Left lung (tissue), 10 donors: Measurements from ENCODE around the gene DEPDC4. TPM values are rescaled to one million over a fixed set of nuclear protein-coding genes. Genes with fewer than 3 reads are reported as not detected.
"Not testable (repeated sequence)": the region's sequence is repeated elsewhere in the genome, so short reads cannot be mapped to it uniquely, and the experiment has no call there.

Experiments
- ATAC-seq: fragments of 200-7000 bp; cut with Tn5 transposase; one replicate; pipeline ENCODE4 v1.9.1; 2020; ENCODE audit warnings: moderate library complexity
- DNase-seq, 4 donors: peaks; one replicate each; pipeline ENCODE4 v3.0.0-alpha.2; 2013 to 2020
- H3K27ac ChIP-seq, 2 donors: fragments of 200-600 bp; sonication (generic) in 1 of 2; one replicate each; pipeline versions ENCODE4 v1.5.0 to v1.8.0; 2020 to 2021
- H3K27me3 ChIP-seq, 2 donors: fragments of 200-600 bp; sonication (generic) in 1 of 2; one replicate each; pipeline versions ENCODE4 v1.5.0 to v1.8.0; 2020 to 2021
- H3K36me3 ChIP-seq, 2 donors: fragments of 200-600 bp; sonication (generic) in 1 of 2; one replicate each; pipeline versions ENCODE4 v1.5.0 to v1.8.0; 2020 to 2021
- H3K4me1 ChIP-seq, 2 donors: fragments of 200-600 bp; one replicate each; pipeline ENCODE4 v1.8.0; 2021
- H3K4me3 ChIP-seq, 2 donors: fragments of 200-600 bp; sonication (generic) in 1 of 2; one replicate each; pipeline versions ENCODE4 v1.5.0 to v1.8.0; 2020 to 2021; ENCODE audit warnings: mild to moderate bottlenecking in 1 of 2
- H3K9me3 ChIP-seq, 2 donors: fragments of 200-600 bp; sonication (generic) in 1 of 2; one replicate each; pipeline versions ENCODE4 v1.5.0 to v1.8.0; 2020 to 2021
- intact Hi-C, 2 donors: fragments of 100-400 bp; cut with DNase I; formaldehyde crosslinking; loops; one replicate each; pipeline versions ENCODE4 v1.11.2 to v1.14.2; 2022
- polyA plus RNA-seq, 6 donors: library from polyadenylated mRNA; unstranded; fragments of 120-200 nt; gene quantifications; one replicate each; pipeline ENCODE4 v1.2.1, GENCODE V29; 2013; ENCODE audit not compliant: insufficient read length in 6 of 6
- total RNA-seq, 2 donors: library from RNA; stranded (reverse); fragmentation: NEBNext Ultra II Directional; extraction: Animal tissue kit (Norgen Biotek cat#: 25700); gene quantifications; one replicate each; pipeline ENCODE4 v1.2.1, GENCODE V29; 2021
- TF ChIP-seq, protein P1 (sequence below), 2 donors: fragments of 200-600 bp; sonication (generic) in 1 of 2; IDR thresholded peaks; one replicate each; pipeline versions ENCODE4 v1.5.0 to v1.8.0; 2021; ENCODE audit warnings: antibody characterized with exemption in 2 of 2
- donor health status: DM: no; HTN: yes; CAD: no.
- donor health status: DM: no; HTN: no; CAD: no.

The DEPDC4 gene
- total and polyA plus RNA-seq, 8 donors: 1.7 to 9.8 (median 6.8) TPM

DNA sequence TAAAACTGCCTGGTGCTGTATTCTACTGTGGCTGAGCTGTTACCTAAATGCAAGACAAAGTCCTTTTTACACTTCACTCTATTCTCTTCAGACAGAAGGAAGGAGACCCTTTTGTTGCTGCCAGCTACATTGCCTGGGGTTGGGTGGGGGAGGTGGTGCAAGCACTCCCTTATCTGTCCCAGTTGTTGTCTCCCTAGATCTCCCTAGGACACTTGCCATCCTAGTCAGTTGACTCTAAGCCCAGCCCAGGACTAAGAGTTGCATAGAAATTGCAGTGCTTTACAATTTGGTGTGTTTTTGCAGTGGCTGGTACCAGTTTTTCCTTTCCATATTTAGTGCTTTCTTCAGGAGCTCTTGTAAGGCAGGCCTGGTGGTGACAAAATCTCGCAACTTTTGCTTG, 35.2 kb upstream of the DEPDC4 start:
- Histone ChIP-seq H3K4me3 (no peak overlapping the region), H3K4me1 (no peaks in the 10 kb centered on the region), H3K27me3 (no peaks in the 10 kb centered on the region), H3K36me3 (peaks cover 0 to 75% of the 10 kb centered on the region in 2 donors), H3K27ac (no peak overlapping the region), H3K9me3 (no peaks in the 10 kb centered on the region)
- intact Hi-C loops: no loop called here
- DNase-seq: no peak
- ATAC-seq: no peak
- TF ChIP-seq, protein P1, sequence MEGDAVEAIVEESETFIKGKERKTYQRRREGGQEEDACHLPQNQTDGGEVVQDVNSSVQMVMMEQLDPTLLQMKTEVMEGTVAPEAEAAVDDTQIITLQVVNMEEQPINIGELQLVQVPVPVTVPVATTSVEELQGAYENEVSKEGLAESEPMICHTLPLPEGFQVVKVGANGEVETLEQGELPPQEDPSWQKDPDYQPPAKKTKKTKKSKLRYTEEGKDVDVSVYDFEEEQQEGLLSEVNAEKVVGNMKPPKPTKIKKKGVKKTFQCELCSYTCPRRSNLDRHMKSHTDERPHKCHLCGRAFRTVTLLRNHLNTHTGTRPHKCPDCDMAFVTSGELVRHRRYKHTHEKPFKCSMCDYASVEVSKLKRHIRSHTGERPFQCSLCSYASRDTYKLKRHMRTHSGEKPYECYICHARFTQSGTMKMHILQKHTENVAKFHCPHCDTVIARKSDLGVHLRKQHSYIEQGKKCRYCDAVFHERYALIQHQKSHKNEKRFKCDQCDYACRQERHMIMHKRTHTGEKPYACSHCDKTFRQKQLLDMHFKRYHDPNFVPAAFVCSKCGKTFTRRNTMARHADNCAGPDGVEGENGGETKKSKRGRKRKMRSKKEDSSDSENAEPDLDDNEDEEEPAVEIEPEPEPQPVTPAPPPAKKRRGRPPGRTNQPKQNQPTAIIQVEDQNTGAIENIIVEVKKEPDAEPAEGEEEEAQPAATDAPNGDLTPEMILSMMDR (IDR thresholded peaks at IDR 0.05): no peak

- peaks cover 0 to 61% of the 10 kb centered on the region in 2 donors for H3K36me3 ChIP-seq
- H3K4me3 ChIP-seq: no peak overlapping the region
- TF ChIP-seq, protein P1 (IDR thresholded peaks at IDR 0.05): no peak
- no peak for ATAC-seq
- H3K27me3 ChIP-seq: no peaks in the 10 kb centered on the region
- intact Hi-C loops: no loop called here
- no peak for DNase-seq
- no peaks in the 10 kb centered on the region for H3K4me1 ChIP-seq
- no peak overlapping the region for H3K27ac ChIP-seq
- H3K9me3 ChIP-seq: no peaks in the 10 kb centered on the region
Observed at GRCh38 chr12:100295764-100296555, 29.1 kb upstream of the DEPDC4 start.

DNA sequence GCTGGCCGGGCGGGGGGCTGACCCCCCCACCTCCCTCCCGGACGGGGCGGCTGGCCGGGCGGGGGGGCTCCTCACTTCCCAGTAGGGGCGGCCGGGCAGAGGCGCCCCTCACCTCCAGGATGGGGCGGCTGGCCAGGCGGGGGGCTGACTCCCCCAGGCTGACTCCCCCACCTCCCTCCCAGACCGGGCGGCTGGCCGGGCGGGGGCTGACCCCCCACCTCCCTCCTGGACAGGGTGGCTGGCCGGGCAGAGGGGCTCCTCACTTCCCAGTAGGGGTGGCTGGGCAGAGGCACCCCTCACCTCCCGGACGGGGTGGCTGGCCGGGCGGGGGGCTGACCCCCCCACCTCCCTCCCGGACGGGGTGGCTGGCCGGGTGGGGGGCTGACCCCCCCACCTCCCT, 27.5 kb upstream of the DEPDC4 start:
- H3K36me3 ChIP-seq: peaks cover 0 to 45% of the 10 kb centered on the region in 2 donors
- H3K4me3 ChIP-seq, H3K27ac ChIP-seq, H3K27me3 ChIP-seq, H3K4me1 ChIP-seq, ATAC-seq, H3K9me3 ChIP-seq, intact Hi-C loops: not testable (repeated sequence)
- peak in 1 of 4 donors; percentile 67 for DNase-seq

DNA sequence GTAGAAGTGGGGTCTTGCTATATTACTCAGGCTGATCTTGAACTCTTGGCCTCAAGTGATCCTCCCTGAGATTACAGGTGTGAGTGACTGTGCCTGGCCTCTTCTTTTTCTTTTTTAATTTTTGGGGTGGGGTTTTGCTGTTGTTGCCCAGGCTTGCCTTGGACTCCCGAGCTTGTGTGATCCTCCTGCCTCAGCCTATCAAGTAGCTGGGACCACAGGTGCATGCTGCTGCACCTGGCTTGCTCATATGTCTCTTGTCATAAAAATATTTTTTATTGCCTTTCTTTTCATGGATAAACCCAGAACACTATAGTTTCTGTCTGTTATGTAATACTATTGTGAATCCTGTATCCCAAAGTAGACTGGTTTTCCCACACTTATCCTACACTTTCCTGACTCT, 26.1 kb upstream of the DEPDC4 start:
- no peak overlapping the region for H3K27ac ChIP-seq
- ATAC-seq (no peak), DNase-seq (no peak)
- intact Hi-C loops: no loop called here
- H3K36me3 ChIP-seq: peaks cover 0 to 32% of the 10 kb centered on the region in 2 donors
- no peak overlapping the region for H3K4me3 ChIP-seq
- H3K27me3 ChIP-seq: no peaks in the 10 kb centered on the region
- H3K9me3 ChIP-seq: no peaks in the 10 kb centered on the region
- TF ChIP-seq, protein P1 (IDR thresholded peaks at IDR 0.05): no peak
- no peaks in the 10 kb centered on the region for H3K4me1 ChIP-seq

- no peaks in the 10 kb centered on the region for H3K4me1 ChIP-seq
- H3K4me3 ChIP-seq: no peak overlapping the region
- intact Hi-C loops: no loop called here
- no peak overlapping the region for H3K27ac ChIP-seq
- no peak for ATAC-seq
- peaks cover 0 to 34% of the 10 kb centered on the region in 2 donors for H3K36me3 ChIP-seq
- TF ChIP-seq, protein P1 (IDR thresholded peaks at IDR 0.05): no peak
- no peaks in the 10 kb centered on the region for H3K9me3 ChIP-seq
- no peaks in the 10 kb centered on the region for H3K27me3 ChIP-seq
- no peak for DNase-seq
Observed at GRCh38 chr12:100290016-100290415, 23.1 kb upstream of the DEPDC4 start.

DNA sequence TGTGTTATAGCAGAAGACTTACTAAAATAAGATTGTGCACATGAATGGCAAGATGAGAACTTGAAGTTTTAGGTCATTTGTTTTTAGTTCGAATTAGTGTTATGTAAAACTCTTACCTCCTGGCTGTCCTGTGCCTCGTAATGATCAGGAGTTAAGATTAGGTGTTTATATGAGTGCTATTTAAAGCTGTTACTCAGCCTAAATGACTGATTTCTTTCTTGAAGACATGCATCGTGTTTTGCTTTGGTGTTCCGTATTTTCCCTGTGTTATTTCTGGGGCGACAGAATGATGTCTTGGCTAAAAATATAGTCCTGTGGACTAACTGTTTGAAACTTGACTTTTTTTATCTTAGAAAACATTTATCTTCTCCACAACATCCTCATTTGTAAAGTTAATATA, 22.2 kb upstream of the DEPDC4 start:
- TF ChIP-seq, protein P1 (IDR thresholded peaks at IDR 0.05): no peak
- Histone ChIP-seq H3K27ac (no peak overlapping the region), H3K36me3 (peaks cover 0 to 44% of the 10 kb centered on the region in 2 donors), H3K4me3 (no peak overlapping the region), H3K9me3 (no peaks in the 10 kb centered on the region), H3K27me3 (no peaks in the 10 kb centered on the region), H3K4me1 (no peaks in the 10 kb centered on the region)
- ATAC-seq: no peak
- intact Hi-C loops: no loop called here
- DNase-seq: no peak

DNA sequence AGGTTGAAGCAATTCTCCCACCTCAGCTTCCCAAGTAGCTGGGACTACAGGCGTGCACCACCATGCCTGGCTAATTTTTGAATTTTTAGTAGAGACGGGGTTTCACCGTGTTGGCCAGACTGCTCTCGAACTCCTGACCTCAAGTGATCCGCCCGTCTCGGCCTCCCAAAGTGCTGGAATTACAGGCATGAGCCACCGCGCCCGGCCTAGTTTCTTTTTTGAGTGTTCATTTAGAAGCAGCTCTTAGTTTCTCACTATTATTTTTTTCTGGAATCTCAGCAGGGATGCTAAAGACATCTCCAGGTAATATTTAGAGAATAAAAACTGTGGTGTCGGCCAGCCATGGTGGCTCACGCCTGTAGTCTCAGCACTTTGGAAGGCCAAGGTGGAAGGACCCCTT, 17.7 kb upstream of the DEPDC4 start:
- H3K9me3 ChIP-seq, H3K27ac ChIP-seq, H3K4me3 ChIP-seq, H3K4me1 ChIP-seq, ATAC-seq, H3K27me3 ChIP-seq, intact Hi-C loops: not testable (repeated sequence)
- peak in 1 of 4 donors; percentile 57 for DNase-seq
- peaks cover 0 to 35% of the 10 kb centered on the region in 2 donors for H3K36me3 ChIP-seq
